HG03565 (cell line): ENCODE measurements around the gene UGT1A3.
"Not testable (repeated sequence)": the region's sequence is repeated elsewhere in the genome, so short reads cannot be mapped to it uniquely, and the experiment has no call there.

Experiments used
- ATAC-seq: cut with Tn5 transposase; IDR thresholded peaks from one replicate; pipeline ENCODE4 v1.9.1; 2021; ENCODE audit warnings: mild to moderate bottlenecking, moderate library complexity; ENCODE audit not compliant: unreplicated experiment

UGT1A3 gene

DNA sequence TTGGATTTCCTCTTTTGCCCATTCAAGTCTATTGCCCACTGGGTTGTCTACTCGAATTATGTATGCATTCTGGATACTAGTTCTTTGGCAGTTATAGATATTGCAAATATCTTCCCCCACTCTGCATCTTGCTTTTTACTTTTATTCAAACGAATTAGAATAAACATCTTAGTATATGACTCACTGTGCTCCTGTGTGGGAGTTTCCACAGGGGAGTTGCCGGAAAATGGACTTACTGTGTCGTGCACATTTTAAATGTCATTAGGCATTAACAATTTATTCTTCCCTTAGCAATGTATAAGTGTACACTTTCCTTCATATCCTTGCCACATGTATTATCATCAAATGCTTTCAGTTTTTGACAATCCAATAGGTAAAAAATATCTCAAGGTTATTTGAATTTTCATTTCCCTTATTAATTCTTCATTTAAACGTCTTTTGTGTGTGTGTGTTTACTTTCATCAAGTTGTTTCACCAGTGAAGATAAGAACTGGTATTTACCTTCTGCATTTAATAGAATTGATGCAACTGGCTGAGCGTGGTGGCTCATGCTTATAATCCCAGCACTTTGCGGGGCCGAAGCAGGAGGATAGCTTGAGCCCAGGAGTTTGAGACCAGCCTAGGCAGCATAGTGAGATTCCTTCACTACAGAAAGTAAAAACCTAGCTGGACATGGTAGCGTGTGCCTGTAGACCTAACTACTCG, 20.8 kb upstream of the UGT1A3 start:
- no peak for ATAC-seq

DNA sequence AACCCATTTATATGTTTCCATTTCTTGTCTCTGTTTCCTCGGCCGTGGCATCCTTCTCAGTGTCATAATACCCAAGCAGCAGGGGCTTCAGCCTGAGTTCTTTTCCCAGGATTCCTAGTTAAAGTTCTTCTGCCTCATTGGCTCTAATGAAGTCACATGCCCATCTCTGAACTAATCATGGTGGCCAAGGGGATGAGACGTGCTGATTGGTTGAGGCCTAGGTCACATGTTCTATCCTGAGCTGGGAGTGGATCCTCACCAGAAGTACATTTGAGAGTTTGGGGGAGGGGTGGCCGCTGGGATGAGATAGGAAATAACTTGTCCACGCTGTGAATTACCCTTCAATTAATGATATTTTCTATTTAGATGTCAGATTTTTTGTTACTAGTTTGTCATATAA, 19.9 kb upstream of the UGT1A3 start:
- ATAC-seq = no peak

DNA sequence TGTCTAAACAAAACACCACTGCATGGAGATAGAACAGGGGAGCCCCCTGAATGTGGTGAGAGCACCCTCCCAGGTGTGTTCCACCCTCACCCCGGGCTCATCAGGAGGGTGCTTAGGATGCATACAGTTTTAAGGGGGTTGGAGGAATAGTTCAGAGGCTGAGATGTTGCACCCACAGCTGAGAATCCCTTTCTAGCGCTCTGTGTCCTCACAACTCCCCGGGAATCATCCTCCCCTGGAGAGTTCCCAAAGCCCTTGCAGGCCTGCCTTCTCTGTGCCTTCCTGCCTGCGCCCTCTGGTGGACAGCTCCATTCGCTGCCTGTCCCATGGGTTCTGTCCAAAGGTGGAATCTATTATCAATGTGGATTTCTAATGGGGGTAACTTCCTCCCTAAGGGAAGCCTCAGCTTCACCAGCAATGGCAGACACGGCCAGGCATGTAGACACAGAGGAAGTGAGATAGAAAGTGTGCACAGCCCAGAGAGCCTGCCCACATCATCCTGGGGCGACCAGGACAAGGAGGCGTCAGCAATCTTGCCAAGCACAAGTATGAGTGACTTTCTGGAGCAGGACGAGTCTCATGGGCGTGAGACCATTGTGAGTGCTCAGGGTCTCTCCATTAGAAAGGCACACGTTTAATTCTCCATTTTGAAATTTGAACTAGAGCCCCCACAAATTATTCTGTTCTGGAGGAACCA, 17.4 kb upstream of the UGT1A3 start:
- ATAC-seq = no peak

DNA sequence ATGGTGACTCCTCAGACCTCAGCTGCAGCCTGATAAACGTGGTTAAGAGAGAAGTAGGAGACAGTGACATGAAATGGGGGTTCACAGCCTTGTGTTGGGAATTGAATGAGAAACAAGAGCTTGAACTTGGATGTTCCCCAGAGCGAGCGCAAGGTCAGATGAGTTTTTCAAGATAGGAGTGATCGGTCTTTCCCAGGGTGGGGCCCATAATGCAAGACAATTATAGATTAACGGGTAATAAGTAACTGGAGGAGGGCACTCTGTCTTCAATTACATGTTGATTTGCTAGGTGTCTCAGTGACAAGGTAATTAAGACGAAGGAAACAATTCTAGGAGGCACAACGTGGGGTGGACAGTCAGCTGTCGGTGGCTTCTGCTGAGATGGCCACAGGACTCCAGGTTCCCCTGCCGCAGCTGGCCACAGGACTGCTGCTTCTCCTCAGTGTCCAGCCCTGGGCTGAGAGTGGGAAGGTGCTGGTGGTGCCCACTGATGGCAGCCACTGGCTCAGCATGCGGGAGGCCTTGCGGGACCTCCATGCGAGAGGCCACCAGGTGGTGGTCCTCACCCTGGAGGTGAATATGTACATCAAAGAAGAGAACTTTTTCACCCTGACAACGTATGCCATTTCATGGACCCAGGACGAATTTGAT, 16.1 kb upstream of the UGT1A3 start, which contains the start of gene UGT1A5:
UGT1A5 (plus strand) TSS at position 297 of the 651 bp plus-strand sequence; CDS start at position 382, 85 bp downstream.
- ATAC-seq = no peak

DNA sequence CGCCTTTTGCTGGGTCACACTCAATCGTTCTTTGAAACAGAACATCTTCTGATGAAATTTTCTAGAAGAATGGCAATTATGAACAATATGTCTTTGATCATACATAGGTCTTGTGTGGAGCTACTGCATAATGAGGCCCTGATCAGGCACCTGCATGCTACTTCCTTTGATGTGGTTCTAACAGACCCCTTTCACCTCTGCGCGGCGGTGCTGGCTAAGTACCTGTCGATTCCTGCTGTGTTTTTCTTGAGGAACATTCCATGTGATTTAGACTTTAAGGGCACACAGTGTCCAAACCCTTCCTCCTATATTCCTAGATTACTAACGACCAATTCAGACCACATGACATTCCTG, 15.6 kb upstream of the UGT1A3 start:
- ATAC-seq = no peak

DNA sequence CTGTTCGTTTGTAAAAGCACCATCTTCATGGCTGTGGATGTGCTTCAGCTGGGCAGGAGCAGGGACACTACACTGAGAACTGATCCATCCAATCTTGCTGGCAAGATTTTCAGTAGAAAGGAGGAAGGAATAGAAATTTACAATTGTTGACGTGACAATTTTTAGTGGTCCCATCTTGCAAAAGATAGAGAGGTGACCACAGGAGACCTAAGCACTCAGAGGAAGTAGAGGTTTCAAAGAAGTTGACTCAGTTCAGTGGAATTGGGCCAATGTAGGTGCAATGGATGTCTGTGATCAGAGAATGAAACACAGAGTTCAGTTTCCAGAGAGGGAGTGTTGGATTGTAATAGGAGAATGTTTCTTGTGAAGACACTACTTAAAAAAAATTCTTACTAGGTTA, 14.7 kb upstream of the UGT1A3 start:
- no peak for ATAC-seq

DNA sequence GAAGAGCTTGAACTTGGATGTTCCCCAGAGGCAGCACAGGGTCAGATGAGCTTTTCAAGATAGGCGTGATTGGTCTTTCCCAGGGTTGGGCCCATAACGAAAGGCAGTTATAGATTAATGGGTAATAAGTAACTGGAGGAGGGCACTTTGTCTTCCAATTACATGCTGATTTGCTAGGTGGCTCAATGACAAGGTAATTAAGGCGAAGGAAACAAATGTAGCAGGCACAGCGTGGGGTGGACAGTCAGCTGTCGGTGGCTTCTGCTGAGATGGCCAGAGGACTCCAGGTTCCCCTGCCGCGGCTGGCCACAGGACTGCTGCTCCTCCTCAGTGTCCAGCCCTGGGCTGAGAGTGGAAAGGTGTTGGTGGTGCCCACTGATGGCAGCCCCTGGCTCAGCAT, 10.3 kb upstream of the UGT1A3 start, which contains the start of gene UGT1A4:
UGT1A4 (plus strand) TSS at position 185 of the 400 bp plus-strand sequence; CDS start at position 270, 85 bp downstream.
- no peak for ATAC-seq

DNA sequence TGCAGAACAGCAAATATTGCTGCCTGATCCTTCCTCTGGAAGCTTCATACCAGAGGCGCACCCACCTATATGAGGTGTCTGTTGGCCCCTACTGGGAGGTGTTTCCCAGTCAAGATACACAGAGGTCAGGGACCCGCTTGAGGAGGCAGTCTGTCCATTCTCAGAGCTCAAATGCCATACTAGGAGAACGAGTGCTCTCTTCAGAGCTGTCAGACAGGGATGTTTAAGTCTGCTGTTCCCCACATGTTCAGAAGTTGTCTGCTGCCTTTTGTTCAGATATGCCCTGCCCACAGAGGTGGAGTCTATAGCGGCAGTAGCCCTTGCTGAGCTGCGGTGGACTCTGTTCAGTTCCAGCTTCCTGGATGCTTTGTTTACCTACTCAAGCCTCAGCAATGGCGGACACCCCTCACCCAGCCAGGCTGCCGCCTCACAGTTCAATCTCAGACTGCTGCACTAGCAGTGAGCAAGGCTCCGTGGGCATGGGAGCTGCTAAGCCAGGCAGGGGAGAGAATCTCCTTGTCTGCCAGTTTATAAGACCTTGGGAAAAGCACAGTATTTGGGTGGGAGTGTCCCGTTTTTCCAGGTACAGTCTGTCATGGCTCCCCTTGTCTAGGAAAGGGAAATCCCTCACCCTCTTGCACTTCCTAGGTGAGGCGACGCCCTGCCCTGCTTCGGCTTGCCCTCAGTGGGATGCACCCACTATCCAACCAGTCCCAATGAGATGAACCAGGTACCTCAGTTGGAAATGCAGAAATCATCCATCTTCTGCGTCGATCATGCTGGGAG, 8.2 kb downstream of the UGT1A3 start:
- not testable (repeated sequence) for ATAC-seq

DNA sequence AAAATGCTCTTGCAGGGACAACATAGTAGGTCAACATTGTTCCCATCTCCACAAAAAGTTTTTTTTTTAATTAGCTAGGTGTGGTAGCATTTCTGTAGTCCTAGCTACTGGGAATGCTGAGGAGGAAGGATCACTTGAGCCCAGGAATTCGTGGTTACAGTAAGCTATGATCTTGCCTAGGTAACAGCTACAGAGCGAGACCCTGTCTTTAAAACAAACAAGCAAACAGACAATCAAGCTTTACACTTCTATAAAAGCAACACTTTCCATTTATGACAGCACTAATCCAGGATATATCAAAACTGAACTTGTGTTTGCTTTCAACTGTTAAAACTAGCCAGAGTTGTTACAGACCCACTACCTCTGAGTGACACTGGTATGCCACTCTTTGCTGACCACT, 12.0 kb downstream of the UGT1A3 start:
- ATAC-seq = no peak

DNA sequence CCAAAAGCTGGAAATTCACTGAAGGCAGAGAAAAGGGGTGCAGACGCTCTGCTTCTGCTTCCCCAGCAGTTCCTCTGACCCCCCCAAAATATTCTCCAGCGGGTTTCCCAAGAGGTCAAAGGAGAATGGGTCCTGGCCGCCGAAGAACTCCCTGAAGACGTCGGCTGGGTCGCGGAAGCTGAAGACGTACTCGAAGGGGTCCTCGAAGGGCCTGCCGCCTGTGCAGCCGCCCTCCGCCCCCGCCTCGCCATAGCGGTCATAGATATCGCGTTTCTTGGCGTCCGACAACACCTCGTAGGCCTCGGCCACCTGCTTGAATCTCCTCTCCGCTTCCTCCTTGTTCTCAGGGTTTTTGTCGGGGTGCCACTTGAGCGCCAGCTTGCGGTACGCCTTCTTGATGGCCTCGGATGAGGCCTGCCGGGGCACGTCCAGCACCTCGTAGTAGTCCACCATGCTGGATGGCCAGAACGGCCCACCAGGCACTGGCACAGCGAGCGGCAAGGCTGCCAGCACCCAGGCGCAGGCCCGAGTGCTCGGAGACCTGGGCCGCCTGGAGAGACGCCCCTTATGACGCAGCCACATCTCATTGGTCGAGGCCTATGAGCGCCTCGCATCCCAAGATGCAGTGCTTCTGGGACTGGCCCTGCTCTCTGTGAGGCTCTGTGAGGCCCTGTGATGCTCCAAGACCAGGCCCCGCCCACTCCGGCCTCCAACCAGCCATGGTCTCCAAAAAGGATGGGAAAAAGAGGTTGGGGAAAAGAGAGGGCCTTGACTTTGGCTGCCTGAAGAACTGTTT, 14.8 kb downstream of the UGT1A3 start:
- no peak for ATAC-seq

DNA sequence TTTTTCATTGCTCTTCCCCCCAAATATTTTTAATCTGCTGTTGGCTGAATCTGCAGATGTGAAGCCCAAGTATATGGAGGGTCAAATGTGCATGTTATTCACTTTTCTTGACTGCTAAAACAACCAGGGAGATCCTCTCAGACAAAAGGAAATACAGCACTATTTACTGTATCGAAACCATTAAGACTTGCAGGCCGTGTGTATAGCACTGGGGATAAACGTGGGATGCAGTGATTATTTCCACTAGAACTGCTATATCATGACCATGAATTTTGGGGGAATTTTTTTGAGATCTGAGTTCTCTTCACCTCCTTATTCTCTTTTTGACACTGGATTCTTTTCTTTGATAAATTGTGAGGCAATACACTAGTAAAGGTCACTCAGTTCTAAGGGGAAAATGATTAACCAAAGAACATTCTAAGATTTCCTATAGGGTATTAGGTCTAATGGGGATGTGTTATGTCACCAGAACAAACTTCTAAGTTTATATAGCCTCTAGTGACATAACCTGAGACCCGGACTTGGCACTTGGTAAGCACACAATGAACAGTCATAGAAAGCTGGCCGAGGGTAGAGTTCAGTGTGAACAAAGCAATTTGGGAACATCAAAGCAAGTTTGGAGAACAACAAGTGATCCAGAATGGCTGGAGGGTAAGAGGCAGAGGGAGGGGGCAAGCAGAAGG, 16.4 kb downstream of the UGT1A3 start:
- ATAC-seq = no peak

DNA sequence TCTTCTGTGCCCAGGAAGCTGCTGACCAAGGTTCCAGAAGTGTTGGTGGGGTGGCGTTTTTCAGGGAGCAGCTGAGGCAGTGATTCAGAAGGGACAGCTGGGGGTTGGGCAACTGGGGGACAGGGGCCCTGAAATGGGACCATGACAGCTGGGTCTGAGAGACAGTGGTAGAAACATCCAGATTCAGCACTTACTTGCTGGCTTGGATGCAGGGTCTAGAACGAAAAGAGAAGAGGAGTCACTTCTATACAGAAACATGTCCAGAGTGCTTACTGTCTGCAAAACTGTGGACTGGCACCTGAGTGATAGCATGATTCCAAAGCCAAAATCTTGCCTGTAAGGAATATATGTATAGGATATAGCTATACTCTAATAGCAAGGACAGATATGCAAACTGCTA, 17.0 kb downstream of the UGT1A3 start:
- ATAC-seq = not testable (repeated sequence)

DNA sequence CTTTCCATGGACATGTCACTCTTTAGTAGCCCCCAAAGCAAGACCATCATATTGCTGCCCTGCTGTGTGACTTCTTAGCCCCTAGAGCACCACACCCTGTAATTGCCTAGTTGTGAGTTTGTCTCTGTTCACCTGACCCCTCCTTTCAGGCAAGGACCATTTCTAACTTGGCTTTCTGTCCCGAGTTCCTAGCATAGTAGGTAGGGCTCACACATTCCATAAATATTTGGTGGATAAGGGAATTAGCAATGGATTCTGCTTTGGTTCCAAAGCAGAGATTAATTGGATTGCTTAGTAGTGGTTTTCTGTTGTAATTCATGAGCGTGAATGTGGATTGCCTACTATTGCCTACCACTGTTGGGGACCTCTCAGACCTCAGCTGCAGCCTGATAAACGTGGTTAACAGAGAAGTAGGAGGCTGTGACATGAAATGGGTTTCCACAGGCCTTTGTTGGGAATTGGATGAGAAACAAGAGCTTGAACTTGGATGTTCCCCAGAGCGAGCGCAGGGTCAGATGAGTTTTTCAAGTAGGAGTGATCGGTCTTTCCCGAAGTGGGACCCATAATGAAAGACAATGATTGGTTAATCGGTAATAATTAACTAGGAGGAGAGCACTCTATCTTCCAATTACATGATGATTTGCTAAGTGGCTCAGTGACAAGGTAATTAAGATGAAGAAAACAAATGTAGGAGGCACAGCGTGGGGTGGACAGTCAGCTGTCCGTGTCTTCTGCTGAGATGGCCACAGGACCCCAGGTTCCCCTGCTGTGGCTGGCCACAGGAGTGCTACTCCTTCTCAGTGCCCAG, 17.8 kb downstream of the UGT1A3 start:
- no peak for ATAC-seq

DNA sequence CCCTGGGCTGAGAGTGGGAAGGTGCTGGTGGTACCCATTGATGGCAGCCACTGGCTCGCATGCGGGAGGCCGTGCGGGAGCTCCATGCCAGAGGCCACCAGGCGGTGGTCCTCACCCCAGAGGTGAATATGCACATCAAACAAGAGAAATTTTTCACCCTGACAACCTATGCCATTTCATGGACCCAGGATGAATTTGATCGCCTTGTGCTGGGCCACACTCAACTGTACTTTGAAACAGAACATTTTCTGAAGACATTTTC, 18.4 kb downstream of the UGT1A3 start:
- no peak for ATAC-seq

DNA sequence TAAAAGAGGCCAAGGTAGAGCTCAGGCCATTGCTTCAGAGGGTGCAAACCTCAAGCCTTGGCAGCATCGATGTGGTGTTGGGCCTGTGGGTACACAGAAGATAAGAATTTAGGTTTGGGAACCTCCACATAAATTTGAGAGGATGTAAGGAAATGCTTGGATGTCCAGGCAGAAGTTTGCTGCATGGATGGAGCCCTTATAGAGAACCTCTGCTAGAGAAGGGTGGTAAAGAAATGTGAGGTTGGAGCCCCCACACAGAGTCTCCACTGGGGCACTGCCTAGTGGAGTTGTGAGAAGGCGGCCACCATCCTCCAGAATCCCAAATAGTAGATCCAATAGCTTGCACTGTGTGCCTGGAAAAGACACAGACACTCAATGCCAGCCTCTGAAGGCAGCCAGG, 21.8 kb downstream of the UGT1A3 start:
- ATAC-seq = not testable (repeated sequence)

DNA sequence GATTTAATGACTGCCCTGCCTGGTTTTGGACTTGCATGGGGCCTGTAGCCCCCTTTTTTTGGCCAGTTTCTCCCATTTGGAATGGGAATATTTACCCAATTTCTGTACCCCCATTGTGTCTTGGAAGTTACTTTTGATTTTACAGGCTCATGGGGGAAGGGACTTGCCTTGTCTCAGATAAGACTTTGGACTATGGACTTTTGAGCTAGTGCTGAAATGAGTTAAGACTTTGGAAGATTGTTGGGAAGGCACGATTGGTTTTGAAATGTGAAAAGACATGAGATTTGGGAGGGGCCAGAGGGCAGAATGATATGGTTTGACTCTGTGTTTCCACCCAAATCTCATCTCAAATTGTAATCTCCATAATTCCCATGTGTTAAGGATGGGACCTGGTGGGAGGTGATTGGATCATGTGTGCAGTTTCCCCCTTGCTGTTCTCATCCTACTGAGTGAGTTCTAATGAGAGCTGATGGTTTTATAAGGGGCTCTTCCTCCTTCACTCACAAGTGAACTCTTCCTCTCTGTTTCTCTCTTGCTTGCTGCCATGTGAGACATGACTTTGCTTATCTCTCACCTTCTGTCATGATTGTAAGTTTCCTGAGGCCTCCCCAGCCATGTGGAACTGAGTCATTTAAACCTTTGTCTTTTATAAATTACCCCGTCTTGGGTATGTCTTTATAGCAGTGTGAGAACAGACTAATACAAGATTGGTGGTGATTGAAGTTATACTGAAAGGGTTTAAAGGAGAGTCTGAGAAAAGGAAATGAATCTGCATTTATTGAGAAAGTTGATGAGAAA, 22.6 kb downstream of the UGT1A3 start:
- not testable (repeated sequence) for ATAC-seq

DNA sequence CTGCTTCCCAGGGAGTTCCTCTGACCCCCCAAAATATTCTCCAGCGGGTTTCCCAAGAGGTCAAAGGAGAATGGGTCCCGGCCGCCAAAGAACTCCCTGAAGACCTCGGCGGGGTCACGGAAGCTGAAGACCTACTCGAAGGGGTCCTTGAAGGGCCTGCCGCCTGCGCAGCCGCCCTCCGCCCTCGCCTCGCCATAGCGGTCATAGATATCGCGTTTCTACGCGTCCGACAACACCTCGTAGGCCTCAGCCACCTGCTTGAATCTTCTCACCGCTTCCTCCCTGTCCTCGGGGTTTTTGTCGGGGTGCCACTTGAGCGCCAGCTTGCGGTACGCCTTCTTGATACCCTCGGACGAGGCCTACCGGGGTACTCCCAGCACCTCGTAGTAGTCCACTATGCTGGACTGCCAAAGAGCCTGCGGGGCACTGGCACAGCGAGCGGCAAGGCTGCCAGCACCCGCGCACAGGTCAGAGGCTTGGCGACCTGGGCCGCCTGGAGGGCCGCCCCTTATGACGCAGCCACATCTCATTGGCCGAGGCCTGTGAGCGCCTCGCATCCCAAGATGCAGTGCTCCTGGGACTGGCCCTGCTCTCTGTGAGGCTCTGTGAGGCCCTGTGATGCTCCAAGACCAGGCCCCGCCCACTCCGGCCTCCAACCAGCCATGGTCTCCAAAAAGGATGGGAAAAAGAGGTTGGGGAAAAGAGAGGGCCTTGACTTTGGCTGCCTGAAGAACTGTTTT, 26.2 kb downstream of the UGT1A3 start:
- no peak for ATAC-seq
